Heart left ventricle (tissue), 13 donors: ENCODE results near the gene ANKRD22.

Experiments
- CTCF ChIP-seq, 12 donors: fragments of 200-600 bp; sonication (generic) in 4 of 12; IDR thresholded peaks; one replicate each; pipeline versions ENCODE4 v1.5.0 to v1.8.0; 2018 to 2022; ENCODE audit warnings: antibody characterized with exemption in 12 of 12, mild to moderate bottlenecking in 5 of 12
- POLR2A ChIP-seq, 2 donors: fragments of 450-650 bp; IDR thresholded peaks; one replicate each; pipeline ENCODE4 v1.6.1; 2017; ENCODE audit warnings: antibody characterized with exemption in 2 of 2, mild to moderate bottlenecking in 2 of 2, moderate library complexity in 2 of 2
- donor health status: ischemic (EF 13 %, LVEDD 7.1; RV severe dilation, severe dysfunction).
- donor health status: DM: no; HTN: yes; CAD: no.
- donor health status: DM: no; HTN: no; CAD: no.
- donor health status: ischemic (EF 25% LVEDD 6.9; RV normal size, moderate dysfunction).
- donor health status: ischemic (EF 25% LVEDD 5.7; RV mildly dilated, moderate dysfunction).
- donor health status: ischemic (EF 35%, LVEDD 5.7; RV mildly dilated, moderate dysfunction).
- donor health status: nonischemic (EF 11% LVEDD 7.7; RV severe dilation, severe dysfunction).
- donor health status: DM: yes; HTN: yes; CAD: no.
- donor health status: PGD.
- donor health status: ischemic (EF 29% LVEDD 5.4; RV normal size, mild dysfunction).
- donor health status: nonischemic (EF 23%, LVEDD 6.1; RV moderate dilation, normal function).

GRCh38 chr10:88896994-88897853 is 45.6 kb upstream of the ANKRD22 start:
- TF ChIP-seq CTCF (IDR thresholded peaks at IDR 0.05) (no peak), POLR2A (IDR thresholded peaks at IDR 0.05) (no peak)
